BLaER1 treated with 17β-estradiol and CSF1 and Interleukin-3, amounts not matched to agents 10 nM and 100 nM (cell line): Measurements from ENCODE around the gene BMP6.
A peak's percentile ranks its signal among the peaks of the same experiment; 100 is the strongest.

Experiments used
- H3K27ac ChIP-seq, 11 experiments: shearing (Covaris generic); formaldehyde crosslinking; 2 replicates each; pipeline ENCODE4 v1.8.1; 2022
- H3K27me3 ChIP-seq, 11 experiments: shearing (Covaris generic); formaldehyde crosslinking; 2 replicates each; pipeline ENCODE4 v1.8.1; 2022
- H3K36me3 ChIP-seq, 11 experiments: shearing (Covaris generic); formaldehyde crosslinking; 2 replicates each; pipeline ENCODE4 v1.8.1; 2022
- H3K4me1 ChIP-seq, 10 experiments: shearing (Covaris generic); formaldehyde crosslinking; 2 replicates each; pipeline ENCODE4 v1.8.1; 2022
- H3K4me2 ChIP-seq, 11 experiments: shearing (Covaris generic); formaldehyde crosslinking; 2 replicates each; pipeline ENCODE4 v1.8.1; 2022
- H3K4me3 ChIP-seq, 10 experiments: shearing (Covaris generic); formaldehyde crosslinking; 2 replicates each; pipeline ENCODE4 v1.8.1; 2022
- H3K9ac ChIP-seq, 11 experiments: shearing (Covaris generic); formaldehyde crosslinking; 2 replicates each; pipeline ENCODE4 v1.8.1; 2022
- H3K9me3 ChIP-seq, 11 experiments: shearing (Covaris generic); formaldehyde crosslinking; replicated peaks in 1 of 11; 2 replicates each; pipeline ENCODE4 v1.8.1; 2022
- H4K20me1 ChIP-seq, 11 experiments: shearing (Covaris generic); formaldehyde crosslinking; 2 replicates each; pipeline ENCODE4 v1.8.1; 2022
- Cebpa-rat ChIP-seq, 11 experiments: shearing (Covaris generic); IDR thresholded peaks; 2 replicates each; pipeline ENCODE4 v1.8.1; 2022

BMP6 gene

DNA sequence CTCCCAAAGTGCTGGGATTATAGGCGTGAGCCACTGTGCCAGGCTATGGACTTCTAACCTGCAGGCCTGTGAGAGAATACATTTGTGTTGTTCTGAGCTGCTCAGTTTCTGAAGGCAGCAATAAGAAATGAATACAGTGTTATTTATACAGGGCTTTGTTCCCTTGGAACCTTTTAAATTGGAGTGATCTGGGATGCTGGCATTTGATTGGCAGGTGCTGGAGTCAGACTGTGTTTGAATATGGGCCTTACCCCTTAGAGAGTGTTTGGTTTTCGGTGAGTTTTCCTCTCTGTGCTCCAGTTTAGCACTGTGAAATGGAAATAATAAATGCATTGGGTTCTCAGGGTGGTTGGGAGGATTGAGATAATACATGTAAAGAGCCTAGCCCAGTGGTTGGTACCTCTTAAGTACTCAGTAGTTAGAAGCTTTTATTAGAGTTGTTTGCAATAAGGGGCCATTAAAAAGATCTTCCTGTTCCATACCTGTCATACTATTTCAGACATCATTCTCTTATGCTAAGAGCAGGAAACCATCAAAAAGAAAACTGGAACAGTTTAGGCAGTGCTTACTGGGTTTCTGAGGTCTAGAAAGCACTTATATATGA, 22.1 kb downstream of the BMP6 start:
- no peak overlapping the region for H3K27ac ChIP-seq

DNA sequence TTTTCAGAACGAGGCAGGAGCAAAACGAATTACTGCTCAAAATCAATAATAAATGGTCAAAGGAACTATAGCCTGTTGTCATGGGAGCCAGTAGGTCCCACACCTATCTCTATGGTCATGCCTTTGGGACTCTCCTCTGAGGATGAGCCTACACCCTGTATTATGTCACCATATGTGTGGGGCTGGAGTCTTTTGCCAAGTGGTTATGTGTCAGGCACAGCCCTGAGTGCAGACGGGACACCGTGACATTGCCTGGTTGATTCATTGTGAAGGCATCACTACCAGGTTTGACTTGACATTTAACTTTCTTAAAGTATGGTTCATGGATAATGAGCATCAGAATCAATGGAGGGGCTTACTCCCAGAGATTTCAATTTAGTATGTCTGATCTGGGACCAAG, 23.6 kb downstream of the BMP6 start:
- Histone ChIP-seq H3K27ac (no peak overlapping the region), H3K27me3 (no peaks in the 10 kb centered on the region), H3K4me2 (no peak overlapping the region), H3K9ac (no peak overlapping the region), H3K36me3 (no peaks in the 10 kb centered on the region), H3K4me1 (peaks cover 0 to 15% (median 3%) of the 10 kb centered on the region in 10 experiments; a peak in 9 of 20 replicates), H4K20me1 (no peaks in the 10 kb centered on the region), H3K9me3 (no peaks in the 10 kb centered on the region), H3K4me3 (no peak overlapping the region)
- TF ChIP-seq Cebpa-rat (IDR thresholded peaks at IDR 0.05) = no peak

More for the DNA sequence above, 22.1 kb downstream of the BMP6 start:
- no peaks in the 10 kb centered on the region for H3K27me3 ChIP-seq
- no peak for TF ChIP-seq Cebpa-rat (IDR thresholded peaks at IDR 0.05)
- no peaks in the 10 kb centered on the region for H4K20me1 ChIP-seq
- H3K9me3 ChIP-seq = no peaks in the 10 kb centered on the region
- no peak overlapping the region for H3K4me3 ChIP-seq
- peaks cover 0 to 12% (median 3%) of the 10 kb centered on the region in 10 experiments; a peak in 9 of 20 replicates for H3K4me1 ChIP-seq
- H3K9ac ChIP-seq = no peak overlapping the region
- no peak overlapping the region for H3K4me2 ChIP-seq
- H3K36me3 ChIP-seq = no peaks in the 10 kb centered on the region

DNA sequence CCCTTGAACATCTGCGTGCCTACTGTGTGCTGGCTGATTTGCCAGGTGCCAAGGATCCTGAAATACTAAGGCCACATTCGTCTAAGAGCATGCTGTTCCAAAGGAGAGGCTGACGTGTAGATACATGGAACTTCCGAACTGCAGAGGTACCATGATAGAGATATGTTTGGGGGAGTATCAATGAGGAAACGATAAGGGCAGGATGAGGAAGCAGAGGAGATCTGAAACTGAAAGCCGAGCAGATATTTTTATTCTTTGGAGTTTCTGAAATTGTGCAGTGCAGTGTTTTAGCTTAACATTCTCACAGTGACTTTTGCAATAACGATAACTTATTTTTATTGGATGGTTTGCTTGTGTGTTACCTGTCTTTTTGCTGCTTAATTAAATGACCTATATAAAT, 24.3 kb downstream of the BMP6 start:
- no peak for TF ChIP-seq Cebpa-rat (IDR thresholded peaks at IDR 0.05)
- no peak overlapping the region for H3K27ac ChIP-seq
- no peaks in the 10 kb centered on the region for H3K9me3 ChIP-seq
- H3K4me3 ChIP-seq = no peak overlapping the region
- peaks cover 0 to 15% (median 3%) of the 10 kb centered on the region in 10 experiments; a peak in 9 of 20 replicates for H3K4me1 ChIP-seq
- H3K4me2 ChIP-seq = peak overlapping the region in 6 of 11 experiments; percentile 5 to 38 (median 28); a peak in 7 of 22 replicates
- no peaks in the 10 kb centered on the region for H3K36me3 ChIP-seq
- H3K27me3 ChIP-seq = no peaks in the 10 kb centered on the region
- no peaks in the 10 kb centered on the region for H4K20me1 ChIP-seq
- H3K9ac ChIP-seq = no peak overlapping the region

DNA sequence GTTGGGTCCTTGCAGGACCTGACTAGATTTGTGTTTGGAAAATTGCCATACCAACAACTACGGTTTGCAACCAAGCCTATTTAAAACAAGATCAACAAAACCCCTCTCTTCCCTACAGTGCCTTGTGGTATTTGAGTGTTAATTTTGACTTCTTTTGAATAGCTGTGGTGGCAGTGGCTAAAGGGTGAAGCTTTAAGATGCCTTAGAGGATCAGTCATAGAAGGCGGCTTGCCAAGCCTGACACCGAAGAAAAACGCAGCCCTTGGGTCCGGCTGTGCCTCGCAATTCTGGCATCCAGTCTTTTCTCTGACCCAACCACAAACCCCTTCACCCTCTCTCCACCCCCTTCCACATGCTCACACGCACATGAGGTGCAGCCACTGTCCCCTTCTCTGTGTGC, 32.6 kb downstream of the BMP6 start:
- no peak overlapping the region for H3K27ac ChIP-seq
- peaks cover 6 to 23% (median 16%) of the 10 kb centered on the region in 11 experiments; a peak in 17 of 22 replicates for H3K9me3 ChIP-seq
- H3K4me2 ChIP-seq = no peak overlapping the region
- no peak for TF ChIP-seq Cebpa-rat (IDR thresholded peaks at IDR 0.05)
- H3K36me3 ChIP-seq = no peaks in the 10 kb centered on the region
- H3K9ac ChIP-seq = no peak overlapping the region
- H4K20me1 ChIP-seq = no peaks in the 10 kb centered on the region
- H3K4me3 ChIP-seq = no peak overlapping the region
- H3K27me3 ChIP-seq = peaks cover 0 to 3% (median 0%) of the 10 kb centered on the region in 11 experiments; a peak in 1 of 22 replicates
- H3K4me1 ChIP-seq = no peaks in the 10 kb centered on the region

DNA sequence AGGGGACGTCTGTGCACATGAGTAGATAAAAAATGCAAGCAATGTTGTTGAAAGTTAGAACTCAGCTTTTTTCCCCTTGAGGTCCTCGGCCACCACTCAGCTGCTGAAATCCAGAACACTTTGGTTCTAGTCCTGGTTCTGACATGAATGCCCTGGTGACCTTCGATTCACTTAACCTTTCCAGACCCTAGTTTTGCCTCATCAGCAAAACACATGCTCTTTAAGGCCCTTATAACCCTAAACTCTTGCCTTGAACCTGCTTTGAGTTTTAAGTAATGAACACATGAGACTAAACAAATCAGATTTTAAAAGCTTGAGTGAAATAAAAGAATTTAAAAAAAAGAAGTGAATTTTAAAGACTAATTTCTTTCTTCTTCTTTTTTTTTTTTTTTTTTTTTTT, 33.4 kb downstream of the BMP6 start:
- H3K9me3 ChIP-seq = peaks cover 6 to 23% (median 16%) of the 10 kb centered on the region in 11 experiments; a peak in 17 of 22 replicates
- TF ChIP-seq Cebpa-rat (IDR thresholded peaks at IDR 0.05) = no peak
- no peaks in the 10 kb centered on the region for H3K4me1 ChIP-seq
- no peaks in the 10 kb centered on the region for H4K20me1 ChIP-seq
- H3K27me3 ChIP-seq = peaks cover 0 to 3% (median 0%) of the 10 kb centered on the region in 11 experiments; a peak in 1 of 22 replicates
- no peak overlapping the region for H3K9ac ChIP-seq
- no peak overlapping the region for H3K4me2 ChIP-seq
- no peak overlapping the region for H3K27ac ChIP-seq
- H3K4me3 ChIP-seq = no peak overlapping the region
- no peaks in the 10 kb centered on the region for H3K36me3 ChIP-seq

DNA sequence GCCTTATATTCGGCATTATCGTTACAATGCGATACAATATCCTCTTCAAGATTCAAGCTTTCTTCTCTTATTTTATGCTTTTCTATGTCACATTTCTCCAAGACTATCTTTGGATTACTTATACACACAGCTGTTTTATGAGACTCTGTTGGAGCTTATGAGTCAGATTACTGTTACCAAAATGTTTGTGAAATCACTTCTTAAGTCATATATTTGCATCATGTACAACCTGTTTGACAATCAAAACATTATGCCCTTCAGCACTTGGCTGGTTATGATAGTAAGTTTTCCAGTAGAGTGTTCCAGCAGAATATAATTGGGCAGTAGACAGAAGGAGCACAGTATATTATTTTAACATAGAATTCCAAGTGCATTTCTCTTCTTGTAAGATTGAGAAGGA, 35.2 kb downstream of the BMP6 start:
- H3K4me1 ChIP-seq = no peaks in the 10 kb centered on the region
- H3K9me3 ChIP-seq = peaks cover 6 to 19% (median 13%) of the 10 kb centered on the region in 11 experiments; a peak in 17 of 22 replicates
- no peak overlapping the region for H3K9ac ChIP-seq
- H3K27ac ChIP-seq = no peak overlapping the region
- H3K36me3 ChIP-seq = no peaks in the 10 kb centered on the region
- peaks cover 0 to 3% (median 0%) of the 10 kb centered on the region in 11 experiments; a peak in 1 of 22 replicates for H3K27me3 ChIP-seq
- no peak overlapping the region for H3K4me3 ChIP-seq
- no peak overlapping the region for H3K4me2 ChIP-seq
- H4K20me1 ChIP-seq = no peaks in the 10 kb centered on the region
- no peak for TF ChIP-seq Cebpa-rat (IDR thresholded peaks at IDR 0.05)

DNA sequence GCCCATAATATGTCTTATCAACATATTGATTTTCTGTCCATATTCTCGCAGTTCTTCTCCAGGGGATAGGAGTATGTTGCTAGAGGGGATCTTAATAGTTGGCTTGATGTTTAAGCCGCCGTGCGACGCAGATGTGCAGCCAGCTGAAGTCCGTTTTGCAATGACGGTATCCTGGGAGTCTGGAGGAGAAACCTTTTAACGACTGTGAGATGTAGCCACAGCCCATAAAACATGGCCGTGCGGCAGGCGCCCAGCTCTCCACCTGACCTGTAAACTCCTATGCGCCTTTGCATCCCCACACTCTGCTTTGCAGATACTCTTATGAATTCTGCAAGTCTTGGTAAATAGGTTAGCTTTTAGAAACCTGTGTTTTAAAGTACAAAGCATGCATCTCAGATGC, 36.9 kb downstream of the BMP6 start:
- Histone ChIP-seq H4K20me1 (no peaks in the 10 kb centered on the region), H3K9me3 (peaks cover 0 to 2% (median 0%) of the 10 kb centered on the region in 11 experiments; a peak in 1 of 22 replicates), H3K9ac (no peak overlapping the region), H3K27ac (no peak overlapping the region), H3K27me3 (no peaks in the 10 kb centered on the region), H3K4me3 (no peak overlapping the region), H3K4me1 (no peaks in the 10 kb centered on the region), H3K4me2 (no peak overlapping the region), H3K36me3 (no peaks in the 10 kb centered on the region)
- TF ChIP-seq Cebpa-rat (IDR thresholded peaks at IDR 0.05) = no peak

DNA sequence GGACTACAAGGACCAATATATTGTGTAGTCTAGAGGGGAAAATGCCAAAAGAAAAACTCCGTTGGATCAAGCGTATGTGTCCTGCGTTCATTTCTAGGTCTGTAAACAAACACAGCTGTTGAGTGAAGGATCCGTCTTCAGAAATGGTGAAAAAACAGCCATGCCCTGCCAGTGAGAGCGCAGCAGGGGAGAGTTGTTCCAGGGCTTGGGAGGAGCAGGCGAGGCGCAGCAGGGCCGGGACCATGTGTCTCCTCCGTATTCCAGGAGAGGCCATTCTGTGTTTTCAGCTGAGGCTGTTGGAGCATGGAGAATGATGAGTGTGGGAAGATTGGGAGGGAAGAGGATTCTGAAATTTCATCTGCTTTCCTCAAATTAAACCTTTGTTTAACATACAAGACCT, 38.0 kb downstream of the BMP6 start:
- no peak overlapping the region for H3K4me3 ChIP-seq
- no peaks in the 10 kb centered on the region for H4K20me1 ChIP-seq
- no peaks in the 10 kb centered on the region for H3K36me3 ChIP-seq
- H3K4me1 ChIP-seq = no peaks in the 10 kb centered on the region
- no peak overlapping the region for H3K9ac ChIP-seq
- no peak overlapping the region for H3K27ac ChIP-seq
- no peak overlapping the region for H3K4me2 ChIP-seq
- no peaks in the 10 kb centered on the region for H3K9me3 ChIP-seq
- no peak for TF ChIP-seq Cebpa-rat (IDR thresholded peaks at IDR 0.05)
- H3K27me3 ChIP-seq = no peaks in the 10 kb centered on the region

DNA sequence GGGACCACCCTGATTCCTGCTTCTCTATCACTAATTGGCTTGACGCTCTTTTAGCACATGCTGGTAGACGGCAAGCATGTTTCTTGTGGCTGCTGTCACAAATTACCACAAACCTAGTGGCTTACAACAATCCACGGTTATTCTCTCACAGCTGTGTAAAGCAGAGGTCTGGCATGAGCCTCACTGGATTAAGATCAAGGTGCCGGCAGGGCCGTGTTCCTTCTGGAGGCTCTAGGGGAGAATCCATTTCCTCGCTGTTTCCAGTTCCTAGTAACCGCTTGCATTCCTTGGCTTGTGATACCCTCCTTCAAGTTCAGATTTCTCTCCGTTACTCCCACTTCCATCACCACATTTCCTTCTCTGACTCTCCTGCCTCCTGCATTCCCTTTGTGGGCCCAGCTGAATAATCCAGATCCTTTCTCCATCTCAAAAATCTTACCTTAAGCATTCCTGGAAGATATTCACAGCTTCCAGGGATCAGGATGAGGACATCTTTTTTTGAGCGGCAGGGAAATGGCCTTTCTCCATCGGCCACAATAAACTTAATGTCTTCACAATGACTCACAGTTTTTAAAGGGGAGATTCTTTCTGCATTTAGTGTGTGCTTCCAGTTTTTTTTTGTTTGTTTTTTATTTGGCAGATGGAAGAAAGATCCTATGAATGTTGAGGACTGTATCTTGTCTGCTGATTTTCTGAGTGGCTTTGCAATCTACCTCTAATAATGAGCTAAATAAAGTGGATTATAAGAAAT, 39.9 kb downstream of the BMP6 start:
- no peak for TF ChIP-seq Cebpa-rat (IDR thresholded peaks at IDR 0.05)
- H4K20me1 ChIP-seq = no peaks in the 10 kb centered on the region
- no peak overlapping the region for H3K27ac ChIP-seq
- no peak overlapping the region for H3K4me3 ChIP-seq
- no peaks in the 10 kb centered on the region for H3K36me3 ChIP-seq
- H3K27me3 ChIP-seq = no peaks in the 10 kb centered on the region
- H3K9me3 ChIP-seq = no peaks in the 10 kb centered on the region
- no peak overlapping the region for H3K9ac ChIP-seq
- H3K4me2 ChIP-seq = no peak overlapping the region
- H3K4me1 ChIP-seq = peaks cover 7 to 15% (median 11%) of the 10 kb centered on the region in 10 experiments; a peak in 17 of 20 replicates
